ENCODE data around the gene PDSS1. TPM values are rescaled to one million over a fixed set of nuclear protein-coding genes. Genes with fewer than 3 reads are reported as not detected.
A peak's percentile ranks its signal among the peaks of the same experiment; 100 is the strongest.

PDSS1 gene
- total and polyA plus RNA-seq, 2 of the 13 experiments (the other 11 are each of a cell fraction or from before 2014, with no cell fraction given) = 18.7 to 19.3 TPM

DNA sequence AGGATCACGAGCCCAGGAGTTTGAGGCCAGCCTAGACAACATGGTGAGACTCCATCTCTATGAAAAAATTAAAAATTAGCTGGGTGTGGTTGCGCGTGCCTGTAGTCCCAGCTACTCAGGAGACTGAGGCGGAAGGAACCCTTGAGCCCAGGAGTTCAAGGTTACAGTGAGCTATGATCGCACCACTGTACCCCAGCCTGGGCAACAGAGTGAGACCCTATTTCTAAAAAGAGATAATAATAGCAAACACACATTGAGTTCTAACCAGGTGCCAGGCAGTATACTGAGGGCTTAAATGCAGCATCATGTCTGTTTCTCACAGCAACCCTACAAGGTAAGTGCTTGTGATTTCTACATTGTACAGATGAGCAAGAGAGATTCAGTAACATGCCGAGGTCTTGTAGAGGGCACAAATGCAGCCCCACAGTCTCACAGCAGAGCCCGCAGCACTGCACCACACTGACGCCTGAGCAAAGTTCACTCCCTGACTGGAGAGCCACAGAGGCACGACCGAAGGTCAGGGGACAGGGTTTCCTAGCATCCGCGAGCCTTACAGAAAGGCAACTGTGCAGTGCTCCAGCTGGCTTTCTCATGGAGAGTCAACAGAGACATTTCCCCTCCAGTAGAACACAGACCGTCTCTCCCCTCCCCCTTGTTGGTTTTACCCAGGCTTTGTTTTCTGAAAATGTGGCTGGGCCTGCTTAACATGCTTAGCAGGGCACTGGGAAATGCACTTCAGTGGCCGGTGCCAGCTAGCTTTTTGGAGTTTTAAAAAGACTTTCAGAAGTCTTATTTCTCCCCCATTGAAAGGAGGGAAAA lies 36.5 kb downstream of the PDSS1 start (continued):
- TF ChIP-seq, protein P1, sequence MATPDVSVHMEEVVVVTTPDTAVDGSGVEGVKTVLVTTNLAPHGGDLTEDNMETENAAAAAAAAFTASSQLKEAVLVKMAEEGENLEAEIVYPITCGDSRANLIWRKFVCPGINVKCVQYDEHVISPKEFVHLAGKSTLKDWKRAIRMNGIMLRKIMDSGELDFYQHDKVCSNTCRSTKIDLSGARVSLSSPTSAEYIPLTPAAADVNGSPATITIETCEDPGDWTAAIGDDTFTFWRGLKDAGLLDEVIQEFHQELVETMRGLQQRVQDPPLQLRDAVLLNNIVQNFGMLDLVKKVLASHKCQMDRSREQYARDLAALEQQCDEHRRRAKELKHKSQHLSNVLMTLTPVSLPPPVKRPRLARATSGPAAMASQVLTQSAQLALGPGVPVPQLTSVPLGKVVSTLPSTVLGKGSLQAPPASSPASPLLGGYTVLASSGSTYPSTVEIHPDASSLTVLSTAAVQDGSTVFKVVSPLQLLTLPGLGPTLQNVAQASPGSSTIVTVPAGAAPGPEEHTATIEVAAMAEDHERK (CRISPR knock-in tag; IDR thresholded peaks at IDR 0.05; ENCODE audit: low read depth) = no peak
- TF ChIP-seq IRF2 (CRISPR knock-in tag; IDR thresholded peaks at IDR 0.05) (peak; percentile 87), ETV5 (CRISPR knock-in tag; IDR thresholded peaks at IDR 0.05; ENCODE audit: borderline replicate concordance) (peak; percentile 67; the same call in 1 of the 2 replicates), SMAD9 (CRISPR knock-in tag; IDR thresholded peaks at IDR 0.05) (no peak), SRY (CRISPR knock-in tag; IDR thresholded peaks at IDR 0.05) (no peak), ZNF292 (CRISPR knock-in tag; IDR thresholded peaks at IDR 0.05; ENCODE audit: borderline replicate concordance, low read depth) (peak; percentile 100), ZNF782 (CRISPR knock-in tag; IDR thresholded peaks at IDR 0.05; ENCODE audit: borderline replicate concordance) (no peak), ATF2 (CRISPR knock-in tag; IDR thresholded peaks at IDR 0.05) (peak; percentile 76; the same call in 1 of the 2 replicates), SP5 (CRISPR knock-in tag; IDR thresholded peaks at IDR 0.05; ENCODE audit: borderline replicate concordance, low read depth) (peak; percentile 20; the same call in 1 of the 2 replicates), ZFX (CRISPR knock-in tag; IDR thresholded peaks at IDR 0.05; ENCODE audit: low read depth) (peak; percentile 56; the same call in 1 of the 2 replicates)
- TF ChIP-seq, protein P2, sequence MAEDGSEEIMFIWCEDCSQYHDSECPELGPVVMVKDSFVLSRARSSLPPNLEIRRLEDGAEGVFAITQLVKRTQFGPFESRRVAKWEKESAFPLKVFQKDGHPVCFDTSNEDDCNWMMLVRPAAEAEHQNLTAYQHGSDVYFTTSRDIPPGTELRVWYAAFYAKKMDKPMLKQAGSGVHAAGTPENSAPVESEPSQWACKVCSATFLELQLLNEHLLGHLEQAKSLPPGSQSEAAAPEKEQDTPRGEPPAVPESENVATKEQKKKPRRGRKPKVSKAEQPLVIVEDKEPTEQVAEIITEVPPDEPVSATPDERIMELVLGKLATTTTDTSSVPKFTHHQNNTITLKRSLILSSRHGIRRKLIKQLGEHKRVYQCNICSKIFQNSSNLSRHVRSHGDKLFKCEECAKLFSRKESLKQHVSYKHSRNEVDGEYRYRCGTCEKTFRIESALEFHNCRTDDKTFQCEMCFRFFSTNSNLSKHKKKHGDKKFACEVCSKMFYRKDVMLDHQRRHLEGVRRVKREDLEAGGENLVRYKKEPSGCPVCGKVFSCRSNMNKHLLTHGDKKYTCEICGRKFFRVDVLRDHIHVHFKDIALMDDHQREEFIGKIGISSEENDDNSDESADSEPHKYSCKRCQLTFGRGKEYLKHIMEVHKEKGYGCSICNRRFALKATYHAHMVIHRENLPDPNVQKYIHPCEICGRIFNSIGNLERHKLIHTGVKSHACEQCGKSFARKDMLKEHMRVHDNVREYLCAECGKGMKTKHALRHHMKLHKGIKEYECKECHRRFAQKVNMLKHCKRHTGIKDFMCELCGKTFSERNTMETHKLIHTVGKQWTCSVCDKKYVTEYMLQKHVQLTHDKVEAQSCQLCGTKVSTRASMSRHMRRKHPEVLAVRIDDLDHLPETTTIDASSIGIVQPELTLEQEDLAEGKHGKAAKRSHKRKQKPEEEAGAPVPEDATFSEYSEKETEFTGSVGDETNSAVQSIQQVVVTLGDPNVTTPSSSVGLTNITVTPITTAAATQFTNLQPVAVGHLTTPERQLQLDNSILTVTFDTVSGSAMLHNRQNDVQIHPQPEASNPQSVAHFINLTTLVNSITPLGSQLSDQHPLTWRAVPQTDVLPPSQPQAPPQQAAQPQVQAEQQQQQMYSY (CRISPR knock-in tag; IDR thresholded peaks at IDR 0.05) = no peak
- TF ChIP-seq, protein P3, sequence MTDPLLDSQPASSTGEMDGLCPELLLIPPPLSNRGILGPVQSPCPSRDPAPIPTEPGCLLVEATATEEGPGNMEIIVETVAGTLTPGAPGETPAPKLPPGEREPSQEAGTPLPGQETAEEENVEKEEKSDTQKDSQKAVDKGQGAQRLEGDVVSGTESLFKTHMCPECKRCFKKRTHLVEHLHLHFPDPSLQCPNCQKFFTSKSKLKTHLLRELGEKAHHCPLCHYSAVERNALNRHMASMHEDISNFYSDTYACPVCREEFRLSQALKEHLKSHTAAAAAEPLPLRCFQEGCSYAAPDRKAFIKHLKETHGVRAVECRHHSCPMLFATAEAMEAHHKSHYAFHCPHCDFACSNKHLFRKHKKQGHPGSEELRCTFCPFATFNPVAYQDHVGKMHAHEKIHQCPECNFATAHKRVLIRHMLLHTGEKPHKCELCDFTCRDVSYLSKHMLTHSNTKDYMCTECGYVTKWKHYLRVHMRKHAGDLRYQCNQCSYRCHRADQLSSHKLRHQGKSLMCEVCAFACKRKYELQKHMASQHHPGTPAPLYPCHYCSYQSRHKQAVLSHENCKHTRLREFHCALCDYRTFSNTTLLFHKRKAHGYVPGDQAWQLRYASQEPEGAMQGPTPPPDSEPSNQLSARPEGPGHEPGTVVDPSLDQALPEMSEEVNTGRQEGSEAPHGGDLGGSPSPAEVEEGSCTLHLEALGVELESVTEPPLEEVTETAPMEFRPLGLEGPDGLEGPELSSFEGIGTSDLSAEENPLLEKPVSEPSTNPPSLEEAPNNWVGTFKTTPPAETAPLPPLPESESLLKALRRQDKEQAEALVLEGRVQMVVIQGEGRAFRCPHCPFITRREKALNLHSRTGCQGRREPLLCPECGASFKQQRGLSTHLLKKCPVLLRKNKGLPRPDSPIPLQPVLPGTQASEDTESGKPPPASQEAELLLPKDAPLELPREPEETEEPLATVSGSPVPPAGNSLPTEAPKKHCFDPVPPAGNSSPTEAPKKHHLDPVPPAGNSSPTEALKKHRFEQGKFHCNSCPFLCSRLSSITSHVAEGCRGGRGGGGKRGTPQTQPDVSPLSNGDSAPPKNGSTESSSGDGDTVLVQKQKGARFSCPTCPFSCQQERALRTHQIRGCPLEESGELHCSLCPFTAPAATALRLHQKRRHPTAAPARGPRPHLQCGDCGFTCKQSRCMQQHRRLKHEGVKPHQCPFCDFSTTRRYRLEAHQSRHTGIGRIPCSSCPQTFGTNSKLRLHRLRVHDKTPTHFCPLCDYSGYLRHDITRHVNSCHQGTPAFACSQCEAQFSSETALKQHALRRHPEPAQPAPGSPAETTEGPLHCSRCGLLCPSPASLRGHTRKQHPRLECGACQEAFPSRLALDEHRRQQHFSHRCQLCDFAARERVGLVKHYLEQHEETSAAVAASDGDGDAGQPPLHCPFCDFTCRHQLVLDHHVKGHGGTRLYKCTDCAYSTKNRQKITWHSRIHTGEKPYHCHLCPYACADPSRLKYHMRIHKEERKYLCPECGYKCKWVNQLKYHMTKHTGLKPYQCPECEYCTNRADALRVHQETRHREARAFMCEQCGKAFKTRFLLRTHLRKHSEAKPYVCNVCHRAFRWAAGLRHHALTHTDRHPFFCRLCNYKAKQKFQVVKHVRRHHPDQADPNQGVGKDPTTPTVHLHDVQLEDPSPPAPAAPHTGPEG (CRISPR knock-in tag; IDR thresholded peaks at IDR 0.05) = no peak
- TF ChIP-seq, protein P4, sequence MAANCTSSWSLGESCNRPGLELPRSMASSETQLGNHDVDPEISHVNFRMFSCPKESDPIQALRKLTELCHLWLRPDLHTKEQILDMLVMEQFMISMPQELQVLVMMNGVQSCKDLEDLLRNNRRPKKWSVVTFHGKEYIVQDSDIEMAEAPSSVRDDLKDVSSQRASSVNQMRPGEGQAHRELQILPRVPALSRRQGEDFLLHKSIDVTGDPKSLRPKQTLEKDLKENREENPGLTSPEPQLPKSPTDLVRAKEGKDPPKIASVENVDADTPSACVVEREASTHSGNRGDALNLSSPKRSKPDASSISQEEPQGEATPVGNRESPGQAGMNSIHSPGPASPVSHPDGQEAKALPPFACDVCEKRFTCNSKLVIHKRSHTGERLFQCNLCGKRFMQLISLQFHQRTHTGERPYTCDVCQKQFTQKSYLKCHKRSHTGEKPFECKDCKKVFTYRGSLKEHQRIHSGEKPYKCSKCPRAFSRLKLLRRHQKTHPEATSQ (CRISPR knock-in tag; IDR thresholded peaks at IDR 0.05; ENCODE audit: borderline replicate concordance) = peak; percentile 25; the same call in 1 of the 2 replicates

All from HepG2 (cell line).